Cortex of kidney (tissue), 1 donor: Measurements from ENCODE around the gene CADM3.

Source experiments
- DNase-seq: peaks from one replicate; lab custom pipeline; 2025; lab: John Stamatoyannopoulos, UW

Gene CADM3

DNA sequence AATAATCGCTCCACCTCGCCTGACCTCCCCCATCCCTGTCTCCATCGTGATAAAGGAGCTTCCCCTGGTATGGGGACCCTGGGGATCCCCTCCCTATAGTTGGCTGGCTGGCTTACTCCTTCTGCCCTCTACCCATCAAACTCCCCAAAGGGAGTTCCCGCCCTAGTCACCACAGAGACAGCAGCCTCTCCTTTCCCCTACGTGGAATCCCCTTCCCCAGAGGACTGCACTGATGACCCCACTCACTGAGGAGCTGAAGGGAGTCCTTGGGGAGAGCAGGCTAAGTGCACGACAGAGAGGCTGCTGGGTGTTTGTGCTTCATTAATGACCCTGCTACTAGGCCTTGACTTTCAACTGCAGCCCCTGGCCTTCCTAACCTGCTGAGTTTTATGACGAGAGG lies 1.9 kb downstream of the CADM3 start:
- no peak for DNase-seq

DNA sequence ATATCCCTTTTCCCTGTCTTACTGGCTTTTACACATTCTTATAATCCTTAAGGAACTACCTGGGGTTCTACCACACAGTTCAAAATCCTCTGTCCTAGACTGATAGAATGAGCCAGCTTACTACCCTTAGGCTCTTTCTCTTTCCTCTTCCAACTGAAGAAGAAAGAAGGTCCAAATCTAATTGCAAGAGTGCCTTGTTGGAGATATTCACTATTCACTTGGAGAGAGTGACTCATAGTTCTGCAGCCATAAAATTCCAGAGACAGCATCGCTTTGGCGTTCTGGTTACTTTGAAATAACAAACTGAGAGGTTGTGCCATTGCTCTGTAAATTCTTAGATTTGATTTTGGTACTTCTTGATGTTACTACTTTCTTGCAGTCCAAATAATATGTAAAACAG lies 4.2 kb downstream of the CADM3 start:
- DNase-seq: no peak

DNA sequence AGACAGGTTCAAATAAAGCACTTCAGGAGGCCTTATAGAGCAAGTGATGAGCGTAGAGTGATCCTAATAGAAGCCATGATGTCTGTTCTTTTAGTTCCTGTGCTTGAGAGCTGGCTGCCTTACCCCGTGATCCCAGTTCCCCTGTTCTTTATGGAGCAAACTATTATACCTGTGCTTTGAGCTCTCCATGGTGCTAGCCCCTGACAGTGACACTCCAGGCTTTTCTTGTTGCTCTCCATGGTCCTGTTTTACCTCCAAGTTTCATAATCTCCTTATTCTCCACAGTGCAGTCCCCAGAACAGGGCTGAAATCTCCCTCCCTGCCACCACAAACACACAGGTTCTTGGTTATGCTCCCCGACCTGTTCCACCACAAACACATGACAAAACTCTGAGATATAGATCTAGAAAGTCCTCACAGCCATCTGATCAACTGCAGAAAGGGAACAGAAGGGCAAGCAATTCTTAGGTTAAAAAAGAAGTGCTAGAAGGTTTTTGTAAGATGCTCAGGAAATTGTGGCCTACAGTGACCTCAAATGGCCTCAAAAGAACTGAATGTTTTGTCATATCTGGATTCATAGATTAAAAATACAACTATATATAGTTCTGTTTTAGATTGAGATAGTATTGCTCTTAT lies 6.0 kb downstream of the CADM3 start:
- DNase-seq: no peak

DNA sequence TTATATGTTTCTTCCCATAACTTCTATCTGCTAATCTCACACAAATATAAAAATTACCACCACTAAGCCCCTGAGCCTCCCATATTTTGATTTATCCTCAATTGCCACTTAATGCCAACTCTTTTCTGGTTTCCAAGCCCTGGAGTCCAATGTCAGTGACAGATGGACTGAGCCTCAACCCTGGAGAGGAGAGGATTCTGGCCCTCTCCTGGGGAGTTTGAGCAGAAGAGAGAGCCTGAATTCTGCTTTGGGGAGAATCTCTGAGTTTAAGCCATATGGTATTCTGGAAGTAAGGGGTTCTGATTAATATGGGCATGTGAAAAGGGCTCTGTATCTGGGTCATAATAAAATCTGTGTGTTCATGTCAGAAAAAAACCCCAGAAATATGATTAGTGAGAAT lies 8.5 kb downstream of the CADM3 start:
- DNase-seq: no peak

DNA sequence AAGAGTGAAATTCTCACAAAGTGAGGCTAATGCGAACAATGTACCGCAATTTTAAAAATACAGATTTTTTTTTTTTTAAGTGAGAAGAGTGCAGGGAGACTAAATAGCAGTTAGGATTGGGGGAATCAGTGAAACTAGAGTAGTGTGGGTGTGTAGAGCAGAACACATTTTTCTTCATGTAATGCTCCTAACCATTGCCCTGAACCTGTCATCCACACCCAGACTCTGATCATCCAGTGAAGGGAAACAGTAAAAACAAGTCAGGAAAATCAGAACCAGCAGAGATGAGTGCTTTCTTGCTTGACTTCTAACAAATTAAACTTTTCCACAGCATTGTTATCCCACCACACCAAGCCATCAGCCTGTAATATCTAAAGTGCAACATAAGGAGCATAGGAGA lies 9.1 kb downstream of the CADM3 start:
- no peak for DNase-seq

DNA sequence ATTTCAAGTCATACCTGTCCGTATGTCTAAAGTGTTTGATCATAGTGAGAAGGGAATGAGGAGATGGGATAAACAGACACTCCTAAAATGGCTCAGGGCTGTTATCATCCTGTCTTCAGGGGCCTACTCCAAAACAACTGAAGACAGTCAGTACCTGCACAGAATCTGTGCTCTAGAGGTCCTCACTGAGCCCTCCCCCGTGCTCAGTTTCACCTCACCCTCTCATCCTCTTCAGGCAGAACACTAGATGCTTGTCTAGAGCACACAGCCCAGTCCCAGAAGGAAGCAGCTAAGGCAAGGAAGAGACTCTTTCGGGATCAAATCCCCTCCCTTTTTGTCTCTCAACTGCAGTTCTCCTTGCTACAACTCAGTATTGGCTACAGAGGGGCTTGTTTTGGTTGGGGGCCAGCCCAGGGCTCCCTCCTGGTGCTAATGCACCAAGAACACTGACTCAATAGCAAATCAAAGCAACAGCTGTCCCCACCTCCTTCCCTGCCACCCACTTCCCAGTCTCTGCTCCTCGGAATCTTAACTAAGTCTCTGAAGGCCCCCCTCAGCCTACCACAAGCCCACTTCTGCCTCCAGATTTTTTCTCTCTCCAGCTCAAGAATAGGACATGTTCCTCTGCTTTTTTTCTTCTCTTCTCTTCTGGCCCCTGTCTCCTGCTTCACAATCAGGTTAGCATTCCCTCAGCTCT lies 10.1 kb downstream of the CADM3 start:
- no peak for DNase-seq

DNA sequence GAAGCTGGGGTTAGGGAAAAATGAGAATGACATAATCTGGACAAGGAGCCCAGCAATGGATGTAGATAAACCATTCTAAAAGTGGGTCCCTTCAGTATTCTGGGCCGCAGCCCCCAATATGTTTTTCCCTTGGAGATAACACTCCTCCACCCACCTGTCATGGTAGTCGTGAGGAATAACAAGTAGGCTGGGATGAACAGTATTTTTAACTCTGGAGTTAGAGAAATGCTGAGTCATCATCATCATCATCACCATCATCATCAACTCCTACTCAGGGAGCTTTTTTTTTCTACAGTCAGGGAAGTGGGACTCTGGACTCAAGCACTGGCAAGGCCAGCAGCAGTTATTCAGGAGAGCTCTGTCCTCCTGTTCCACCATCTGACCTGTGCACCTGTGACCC lies 12.8 kb downstream of the CADM3 start:
- no peak for DNase-seq

DNA sequence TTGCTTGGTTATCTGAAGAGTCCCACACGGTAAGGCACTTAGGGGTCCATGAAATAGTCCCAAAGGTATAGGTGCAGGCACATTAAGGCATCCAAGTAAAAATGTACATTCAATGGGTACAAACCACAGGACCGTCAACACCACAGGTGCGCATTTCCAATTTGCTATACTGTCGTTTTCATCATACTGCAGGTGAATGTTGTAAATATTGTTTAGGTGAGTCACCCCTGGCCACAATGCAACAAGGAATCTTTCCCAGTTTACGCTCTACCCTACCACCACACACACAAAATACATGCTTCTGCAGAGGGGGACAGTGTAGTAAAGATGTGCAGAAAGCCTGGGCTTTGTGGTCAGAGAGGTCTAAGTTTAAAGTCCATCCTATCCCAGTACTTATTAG lies 13.7 kb downstream of the CADM3 start:
- DNase-seq: no peak

DNA sequence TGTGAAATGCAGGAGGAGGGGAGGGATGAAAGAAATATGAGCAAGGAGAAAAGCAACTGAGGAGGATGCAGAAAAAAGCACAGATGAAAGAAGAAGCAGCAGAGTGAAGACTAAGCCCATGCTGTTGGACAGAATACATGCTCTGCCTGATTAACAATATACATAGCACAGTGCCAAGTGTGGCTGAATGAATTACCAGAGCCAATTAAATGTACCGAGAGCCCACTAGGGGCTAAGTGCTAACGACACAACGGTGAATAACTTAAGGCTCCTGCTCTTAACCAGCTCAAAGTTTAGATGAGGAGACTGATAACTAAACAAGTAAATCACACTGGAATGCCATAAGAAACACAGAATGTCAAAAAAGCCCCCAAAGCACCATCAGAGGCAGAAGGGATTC lies 15.6 kb downstream of the CADM3 start:
- DNase-seq: no peak

DNA sequence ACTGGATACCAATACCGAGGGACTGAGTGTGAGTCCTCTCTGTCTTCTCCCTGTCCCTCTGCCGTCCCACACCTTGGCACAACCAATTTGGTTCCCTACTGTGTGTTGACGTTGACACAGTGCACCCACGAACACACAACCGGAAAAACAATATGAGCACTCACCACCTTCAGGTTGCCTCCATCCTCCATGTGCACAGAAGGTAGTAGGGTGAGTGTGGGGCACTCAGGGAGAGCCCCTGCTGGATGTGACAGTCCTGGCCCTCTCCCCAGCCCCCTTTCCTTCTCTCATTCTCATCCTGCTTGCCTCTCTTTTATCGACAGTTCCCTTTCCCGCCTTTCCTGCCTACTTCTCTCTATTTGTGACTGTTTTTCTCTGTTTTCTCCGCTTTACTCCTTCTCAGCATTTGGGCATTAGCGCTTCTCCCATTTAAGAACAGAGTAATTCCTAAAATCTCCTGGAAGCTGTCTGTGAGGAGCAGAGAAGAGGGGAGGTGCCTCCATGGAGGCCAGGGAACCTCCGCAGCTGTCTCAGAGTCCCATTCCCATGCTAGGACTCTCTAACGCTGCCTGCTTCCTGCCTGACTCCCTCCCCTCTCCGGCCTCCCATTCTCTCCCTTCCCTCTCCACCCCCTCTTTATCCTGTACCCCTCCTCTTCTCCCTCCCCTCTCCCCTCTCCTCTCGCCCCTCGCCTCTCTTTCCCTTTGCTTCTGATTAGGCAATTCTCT lies 16.4 kb downstream of the CADM3 start:
- DNase-seq: no peak

DNA sequence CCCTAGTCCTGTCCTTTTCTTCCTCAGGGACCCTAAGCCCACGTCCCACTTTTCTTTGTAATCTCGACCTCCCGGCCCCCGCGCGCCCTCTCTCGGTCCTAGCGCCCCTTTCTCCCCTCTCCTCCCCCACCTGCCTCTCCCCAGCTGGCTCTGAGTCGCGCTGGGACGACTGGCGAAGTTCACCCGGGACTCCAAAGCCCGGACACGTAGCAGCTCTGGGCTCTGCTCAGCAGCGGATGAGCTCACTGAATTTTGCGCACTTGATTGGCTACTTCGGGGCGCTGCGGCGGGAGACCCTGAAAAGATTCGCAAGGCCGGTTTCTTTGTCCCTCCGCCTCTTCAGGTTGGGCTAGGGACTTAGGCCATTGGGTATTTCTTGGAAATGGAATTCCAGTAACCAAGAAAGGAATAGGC lies 17.0 kb downstream of the CADM3 start:
- DNase-seq: no peak

DNA sequence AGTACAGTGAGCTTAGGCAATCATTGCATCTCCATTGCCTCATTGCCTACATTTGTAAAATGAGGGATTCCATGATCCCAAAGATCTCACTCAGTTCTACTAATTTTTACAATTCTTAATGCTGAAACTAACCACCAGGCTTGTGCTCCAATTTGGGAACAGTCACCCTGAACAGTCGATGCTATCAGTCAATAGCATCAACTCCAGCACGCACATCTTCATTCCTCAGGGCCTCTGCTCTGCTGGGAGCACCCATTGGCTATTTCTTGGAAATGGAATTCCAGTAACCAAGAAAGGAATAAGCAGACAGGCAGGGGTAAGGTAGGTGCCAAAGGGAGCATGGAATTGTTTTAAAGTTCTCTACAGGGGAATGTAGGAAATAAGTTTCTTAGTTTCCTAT lies 19.0 kb downstream of the CADM3 start:
- no peak for DNase-seq

DNA sequence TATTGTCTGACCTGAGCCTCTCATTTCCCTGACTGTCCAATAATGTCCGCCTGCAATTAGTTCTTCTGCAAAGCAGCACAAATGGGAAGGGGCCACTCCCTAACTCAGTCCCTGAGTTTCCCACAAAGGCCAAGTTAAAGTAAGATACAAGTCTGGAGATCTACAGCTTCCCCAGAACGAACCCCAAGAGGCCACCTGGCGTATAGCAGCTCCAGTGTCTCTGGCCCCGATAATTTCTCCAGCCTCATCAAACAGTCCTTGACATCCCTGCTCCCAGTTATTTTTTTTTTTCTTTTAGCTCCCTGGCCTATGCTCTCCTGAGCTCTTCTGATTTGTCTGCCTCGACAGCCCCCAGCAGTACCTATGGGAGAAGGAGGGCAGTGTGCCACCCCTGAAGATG lies 25.1 kb downstream of the CADM3 start:
- no peak for DNase-seq

DNA sequence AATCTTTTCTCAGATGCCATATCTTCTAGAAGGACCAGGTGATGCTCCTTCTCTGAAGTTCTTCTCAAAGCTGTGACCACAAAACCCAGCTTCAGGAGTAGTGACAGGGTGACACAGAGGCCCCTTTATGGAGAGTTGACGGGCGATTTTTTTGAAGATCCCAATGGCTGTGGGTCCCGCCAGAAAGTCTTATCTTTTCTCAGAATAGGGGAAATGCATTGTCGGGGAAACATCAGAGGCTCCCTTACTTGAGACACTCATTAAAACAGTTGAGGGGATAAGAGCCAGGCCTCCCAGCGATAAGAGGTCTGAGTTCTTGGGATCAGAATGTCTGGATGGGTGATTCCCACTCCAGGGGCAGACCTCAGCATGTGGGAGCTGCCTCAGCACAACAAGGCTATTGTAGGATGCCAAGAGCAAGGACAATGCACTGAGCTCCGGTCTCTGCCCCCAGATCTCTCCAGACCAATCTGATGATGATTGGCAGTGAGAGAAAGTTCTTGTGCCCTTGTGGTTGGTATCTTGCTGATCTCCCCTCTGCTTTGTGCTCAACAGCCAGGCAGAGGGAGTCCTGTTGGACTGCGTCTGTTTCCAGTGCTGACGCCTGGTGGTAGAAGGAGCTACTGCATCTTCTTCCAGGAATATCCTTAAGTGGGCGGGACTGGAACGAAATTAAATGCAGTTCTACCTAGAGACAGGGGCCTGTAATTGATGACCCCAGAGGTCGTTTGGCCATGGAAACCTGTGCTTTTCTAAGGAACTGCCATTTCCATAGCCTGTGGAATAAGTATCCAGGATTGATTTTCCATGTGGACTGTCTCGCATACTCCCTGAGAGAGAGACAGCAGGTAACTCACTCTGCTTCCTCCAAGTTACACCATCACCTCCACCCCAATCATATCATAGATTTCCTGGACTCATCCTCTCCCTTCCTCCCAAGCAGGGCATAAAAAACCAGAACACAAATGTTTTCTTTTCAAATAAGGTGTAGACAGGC lies 26.4 kb downstream of the CADM3 start:
- no peak for DNase-seq

DNA sequence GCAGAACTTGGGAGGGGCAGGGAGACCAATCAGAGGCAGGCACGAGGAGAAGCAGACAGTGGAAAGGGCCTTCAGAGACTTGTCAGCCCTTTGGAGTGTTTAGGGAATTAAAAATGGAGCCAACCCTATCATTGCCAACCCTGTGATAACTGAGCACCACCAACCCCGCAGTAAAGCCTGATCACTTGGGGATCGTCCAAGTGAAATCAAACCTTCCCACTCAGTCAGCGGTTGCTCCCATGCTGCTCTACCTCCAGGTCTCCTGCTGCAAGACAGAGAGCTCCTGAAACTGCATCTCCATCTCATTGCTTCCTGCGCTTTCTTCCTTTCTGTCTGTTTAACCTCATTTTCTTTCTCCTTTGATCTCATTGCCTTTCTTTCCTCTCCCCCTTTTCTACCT lies 28.5 kb downstream of the CADM3 start:
- no peak for DNase-seq

DNA sequence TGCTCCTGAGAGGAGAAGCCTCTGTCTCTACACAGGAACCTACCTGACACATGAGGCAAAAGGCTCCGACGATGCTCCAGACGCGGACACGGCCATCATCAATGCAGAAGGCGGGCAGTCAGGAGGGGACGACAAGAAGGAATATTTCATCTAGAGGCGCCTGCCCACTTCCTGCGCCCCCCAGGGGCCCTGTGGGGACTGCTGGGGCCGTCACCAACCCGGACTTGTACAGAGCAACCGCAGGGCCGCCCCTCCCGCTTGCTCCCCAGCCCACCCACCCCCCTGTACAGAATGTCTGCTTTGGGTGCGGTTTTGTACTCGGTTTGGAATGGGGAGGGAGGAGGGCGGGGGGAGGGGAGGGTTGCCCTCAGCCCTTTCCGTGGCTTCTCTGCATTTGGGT lies 29.4 kb downstream of the CADM3 start:
- DNase-seq: no peak

DNA sequence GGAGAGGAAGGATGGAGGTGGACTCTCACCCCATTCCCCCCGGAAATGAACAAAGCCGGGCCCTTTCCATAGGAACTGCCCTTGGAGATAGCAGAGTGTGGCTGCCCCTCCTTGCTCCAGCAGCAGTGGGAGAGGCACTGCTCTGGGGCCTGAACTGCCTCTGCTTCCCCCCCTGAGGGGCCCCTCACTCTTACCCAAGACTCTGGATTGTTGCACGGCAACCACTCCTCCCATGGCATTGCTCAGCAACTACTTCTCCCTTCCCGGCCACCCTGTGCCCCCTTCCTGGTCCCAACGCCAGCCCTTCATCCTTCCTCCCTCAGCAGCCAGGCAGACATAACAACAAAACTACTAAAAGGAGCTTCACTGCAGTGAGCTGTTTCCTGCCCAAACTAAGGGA lies 30.2 kb downstream of the CADM3 start:
- no peak for DNase-seq

DNA sequence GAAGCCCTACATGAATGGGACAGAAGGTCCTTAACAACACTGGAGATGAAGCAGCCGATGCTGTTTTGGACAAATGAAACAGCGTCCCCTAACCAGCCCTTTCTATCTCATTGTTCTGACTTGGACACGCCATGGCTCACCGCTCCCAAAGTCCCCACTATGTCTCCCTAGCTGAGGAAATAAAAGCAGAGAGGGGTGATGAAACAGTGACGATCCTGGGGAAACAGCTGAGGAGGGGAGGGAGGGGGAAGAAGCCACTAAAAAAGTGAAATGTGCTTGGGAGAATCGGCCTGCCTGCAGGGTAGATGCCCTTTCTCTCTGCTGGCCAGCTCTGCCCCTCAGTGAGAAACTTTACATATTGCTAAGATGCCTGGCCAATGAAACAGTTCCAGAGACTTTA lies 32.2 kb downstream of the CADM3 start:
- no peak for DNase-seq

DNA sequence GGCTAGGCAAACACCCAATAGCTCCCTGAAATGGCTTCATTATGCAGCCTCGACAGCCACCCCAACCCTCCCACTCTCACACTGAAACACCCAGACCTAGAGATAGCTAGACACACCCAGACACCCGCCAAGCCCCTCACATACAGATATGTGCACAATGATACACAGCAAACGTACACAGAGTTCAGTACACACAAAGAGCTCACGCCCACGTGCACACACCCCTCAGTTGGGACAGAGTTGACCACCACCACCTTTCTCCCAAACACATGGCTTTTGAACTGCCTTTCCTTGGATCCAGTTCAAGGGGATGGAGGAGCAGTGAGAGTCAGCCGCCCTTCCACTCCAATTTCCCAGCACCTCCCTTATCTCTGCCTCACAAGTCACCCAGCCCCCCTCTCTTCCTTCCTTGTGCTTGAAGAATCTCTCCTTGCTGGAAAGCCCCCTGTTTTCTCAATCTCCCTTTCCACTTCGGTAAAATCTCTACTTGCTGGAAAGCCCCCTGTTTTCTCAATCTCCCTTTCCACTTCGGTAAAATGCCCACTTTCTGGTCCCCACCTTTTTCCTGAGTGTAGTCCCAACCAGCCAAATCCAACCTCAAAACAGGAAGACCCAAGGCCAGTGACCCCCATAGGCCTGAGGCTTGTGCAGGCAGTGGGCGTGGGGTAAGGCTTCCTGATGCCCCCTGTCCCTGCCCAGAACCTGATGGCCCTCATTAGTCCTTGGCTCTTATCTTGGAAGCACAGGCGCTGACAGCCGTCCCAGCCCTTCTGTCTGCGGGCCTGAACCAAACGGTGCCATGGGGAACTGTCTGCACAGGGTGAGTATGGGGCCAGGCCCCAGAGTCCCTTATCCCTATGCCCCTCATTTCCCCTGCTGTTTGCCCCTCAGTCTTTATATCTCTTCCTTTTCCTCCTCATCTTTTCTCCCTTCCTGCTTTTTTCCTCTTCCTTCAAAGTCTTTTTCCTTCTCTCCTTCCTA lies 33.0 kb downstream of the CADM3 start, which contains the start of gene ACKR1:
TSS of gene ACKR1 (plus strand) at position 715 of the 981 bp plus-strand sequence. CDS start at position 800, 85 bp downstream.
- no peak for DNase-seq

DNA sequence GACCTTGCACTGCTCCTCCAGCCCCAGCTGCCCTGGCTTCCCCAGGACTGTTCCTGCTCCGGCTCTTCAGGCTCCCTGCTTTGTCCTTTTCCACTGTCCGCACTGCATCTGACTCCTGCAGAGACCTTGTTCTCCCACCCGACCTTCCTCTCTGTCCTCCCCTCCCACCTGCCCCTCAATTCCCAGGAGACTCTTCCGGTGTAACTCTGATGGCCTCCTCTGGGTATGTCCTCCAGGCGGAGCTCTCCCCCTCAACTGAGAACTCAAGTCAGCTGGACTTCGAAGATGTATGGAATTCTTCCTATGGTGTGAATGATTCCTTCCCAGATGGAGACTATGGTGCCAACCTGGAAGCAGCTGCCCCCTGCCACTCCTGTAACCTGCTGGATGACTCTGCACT lies 33.8 kb downstream of the CADM3 start:
- DNase-seq: no peak

DNA sequence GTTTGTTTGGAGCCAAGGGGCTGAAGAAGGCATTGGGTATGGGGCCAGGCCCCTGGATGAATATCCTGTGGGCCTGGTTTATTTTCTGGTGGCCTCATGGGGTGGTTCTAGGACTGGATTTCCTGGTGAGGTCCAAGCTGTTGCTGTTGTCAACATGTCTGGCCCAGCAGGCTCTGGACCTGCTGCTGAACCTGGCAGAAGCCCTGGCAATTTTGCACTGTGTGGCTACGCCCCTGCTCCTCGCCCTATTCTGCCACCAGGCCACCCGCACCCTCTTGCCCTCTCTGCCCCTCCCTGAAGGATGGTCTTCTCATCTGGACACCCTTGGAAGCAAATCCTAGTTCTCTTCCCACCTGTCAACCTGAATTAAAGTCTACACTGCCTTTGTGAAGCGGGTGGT lies 34.7 kb downstream of the CADM3 start:
- no peak for DNase-seq
